Sigmoid colon (tissue), 7 donors: Measurements from ENCODE around the gene GALNS. TPM values are rescaled to one million over a fixed set of nuclear protein-coding genes. Genes with fewer than 3 reads are reported as not detected.

Experiments
- DNase-seq: peaks from one replicate; pipeline ENCODE4 v3.0.0-alpha.2; 2019
- H3K27ac ChIP-seq, 4 donors: fragments of 200-600 bp; sonication (generic); one replicate each; pipeline ENCODE4 v1.5.1; 2016 to 2019; ENCODE audit warnings: mild to moderate bottlenecking in 1 of 4
- H3K27me3 ChIP-seq, 3 donors: fragments of 200-600 bp; sonication (generic); one replicate each; pipeline ENCODE4 v1.5.1; 2019; ENCODE audit warnings: mild to moderate bottlenecking in 1 of 3
- H3K36me3 ChIP-seq, 4 donors: fragments of 200-600 bp; sonication (generic); one replicate each; pipeline ENCODE4 v1.5.1; 2016 to 2019
- H3K4me1 ChIP-seq, 4 donors: fragments of 200-600 bp; sonication (generic); one replicate each; pipeline ENCODE4 v1.5.1; 2017 to 2019
- H3K4me3 ChIP-seq, 4 donors: fragments of 200-600 bp; sonication (generic); one replicate each; pipeline ENCODE4 v1.5.1; 2017 to 2019; ENCODE audit warnings: mild to moderate bottlenecking in 2 of 4, moderate library complexity in 1 of 4
- H3K9me3 ChIP-seq, 4 donors: fragments of 200-600 bp in 3 of 4; sonication (generic) in 3 of 4; one replicate each; pipeline versions ENCODE4 v1.5.1 to v1.6.1; 2013 to 2019
- EP300 ChIP-seq, 4 donors: sonication (generic); formaldehyde crosslinking; IDR thresholded peaks; one replicate each; pipeline ENCODE4 v1.6.1; 2017; ENCODE audit warnings: antibody characterized with exemption in 4 of 4
- POLR2A ChIP-seq, 2 donors: fragments of 450-650 bp; IDR thresholded peaks; one replicate each; pipeline ENCODE4 v1.6.1; 2016; ENCODE audit warnings: antibody characterized with exemption in 2 of 2, mild to moderate bottlenecking in 2 of 2, moderate library complexity in 2 of 2
- POLR2AphosphoS5 ChIP-seq, 4 donors: sonication (generic); formaldehyde crosslinking; IDR thresholded peaks; one replicate each; pipeline ENCODE4 v1.6.1; 2017; ENCODE audit warnings: antibody characterized with exemption in 4 of 4
- WGBS, 2 donors: extraction: QIAGEN DNeasy Blood & Tissue Kit; methylation state at CpG; one replicate each; pipeline ENCODE4 v1.1.7; 2013; 5-methylcytosine and 5-hydroxymethylcytosine counted together
- intact Hi-C: fragments of 100-400 bp; cut with DNase I; formaldehyde crosslinking; loops from one replicate; pipeline ENCODE4 v1.15.1; 2023
- polyA plus RNA-seq, 3 donors: library from polyadenylated mRNA; stranded (reverse); fragments of 200-250 nt; gene quantifications; one replicate each; pipeline ENCODE4 v1.2.3, GENCODE V29; 2013
- total RNA-seq, 4 donors: library from RNA; depleted of rRNA; stranded (reverse); fragments of >200 nt; gene quantifications; one replicate each; pipeline ENCODE4 v1.1.0, GENCODE V29; 2016
- TF ChIP-seq, protein P1 (sequence below), 4 experiments: fragments of 450-650 bp in 3 of 4; fragments of 200-600 bp in 1 of 4; IDR thresholded peaks; one replicate each; pipeline ENCODE4 v1.5.1; 2016 to 2019; ENCODE audit warnings: antibody characterized with exemption in 4 of 4, mild to moderate bottlenecking in 3 of 4, moderate library complexity in 2 of 4
- donor health status: healthy with polysubstance abuse.
- donor health status: Bipolar disorder and iron deficiency.
- donor health status: healthy.

The GALNS gene
- total and polyA plus RNA-seq, 7 donors: 6.2 to 50.4 (median 11.1) TPM

DNA sequence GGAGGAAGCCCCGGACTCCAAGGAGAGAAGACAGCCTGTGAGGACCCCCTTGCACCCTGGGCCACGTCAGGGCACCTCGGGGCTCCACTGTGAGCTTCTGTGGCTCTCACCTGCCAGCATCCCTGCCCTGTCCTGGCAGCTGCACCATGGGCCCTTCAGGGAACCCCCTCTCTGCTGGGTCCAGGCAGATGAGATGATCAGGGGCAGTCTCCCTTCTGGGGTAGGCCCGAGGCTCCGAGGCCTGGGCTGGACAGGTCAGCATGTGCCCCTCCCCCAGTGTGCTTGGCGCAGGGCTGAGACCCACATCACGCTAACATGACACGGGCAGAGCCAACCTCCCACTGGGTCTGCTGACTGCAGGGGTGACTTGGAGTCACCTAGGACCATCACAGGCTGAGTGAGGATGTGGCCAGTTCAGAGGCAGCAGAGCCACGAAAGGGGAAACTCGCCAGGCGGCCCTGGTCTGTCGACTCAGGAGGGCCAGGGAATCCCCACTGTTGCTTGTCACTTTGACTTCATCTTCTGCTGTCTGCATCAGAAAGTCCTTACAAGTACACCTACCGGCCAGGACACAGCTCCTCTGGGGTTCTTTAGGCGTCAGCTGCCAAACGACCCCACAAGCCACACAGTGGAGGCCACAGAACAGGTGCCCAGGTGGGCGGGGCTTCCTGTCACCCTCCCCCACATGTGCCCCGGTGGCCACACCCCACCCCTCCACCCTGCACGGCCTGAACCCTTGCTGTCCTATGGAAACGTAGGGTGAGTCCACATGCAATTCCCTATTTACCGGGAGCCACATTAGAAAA, 2.2 kb downstream of the GALNS start:
- intact Hi-C loops: loop anchor here (5.0 kb wide), 2 partner anchors 117 to 363 kb away; partner anchors contain the start of gene ZNF778
- H3K4me3 ChIP-seq: no peak overlapping the region
- H3K4me1 ChIP-seq: peaks cover 0 to 27% (median 20%) of the 10 kb centered on the region in 4 donors
- H3K9me3 ChIP-seq: no peaks in the 10 kb centered on the region
- H3K27ac ChIP-seq: no peak overlapping the region
- no peaks in the 10 kb centered on the region for H3K27me3 ChIP-seq
- H3K36me3 ChIP-seq: peaks cover 2 to 32% (median 3%) of the 10 kb centered on the region in 4 donors
- TF ChIP-seq, protein P1, sequence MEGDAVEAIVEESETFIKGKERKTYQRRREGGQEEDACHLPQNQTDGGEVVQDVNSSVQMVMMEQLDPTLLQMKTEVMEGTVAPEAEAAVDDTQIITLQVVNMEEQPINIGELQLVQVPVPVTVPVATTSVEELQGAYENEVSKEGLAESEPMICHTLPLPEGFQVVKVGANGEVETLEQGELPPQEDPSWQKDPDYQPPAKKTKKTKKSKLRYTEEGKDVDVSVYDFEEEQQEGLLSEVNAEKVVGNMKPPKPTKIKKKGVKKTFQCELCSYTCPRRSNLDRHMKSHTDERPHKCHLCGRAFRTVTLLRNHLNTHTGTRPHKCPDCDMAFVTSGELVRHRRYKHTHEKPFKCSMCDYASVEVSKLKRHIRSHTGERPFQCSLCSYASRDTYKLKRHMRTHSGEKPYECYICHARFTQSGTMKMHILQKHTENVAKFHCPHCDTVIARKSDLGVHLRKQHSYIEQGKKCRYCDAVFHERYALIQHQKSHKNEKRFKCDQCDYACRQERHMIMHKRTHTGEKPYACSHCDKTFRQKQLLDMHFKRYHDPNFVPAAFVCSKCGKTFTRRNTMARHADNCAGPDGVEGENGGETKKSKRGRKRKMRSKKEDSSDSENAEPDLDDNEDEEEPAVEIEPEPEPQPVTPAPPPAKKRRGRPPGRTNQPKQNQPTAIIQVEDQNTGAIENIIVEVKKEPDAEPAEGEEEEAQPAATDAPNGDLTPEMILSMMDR (IDR thresholded peaks at IDR 0.05): no peak
- TF ChIP-seq EP300 (IDR thresholded peaks at IDR 0.05) (no peak), POLR2AphosphoS5 (IDR thresholded peaks at IDR 0.05) (no peak), POLR2A (IDR thresholded peaks at IDR 0.05) (no peak)
- no peak for DNase-seq
- 54 to 66% methylated on average over 20 of the region's 20 CpGs for WGBS, 2 donors

DNA sequence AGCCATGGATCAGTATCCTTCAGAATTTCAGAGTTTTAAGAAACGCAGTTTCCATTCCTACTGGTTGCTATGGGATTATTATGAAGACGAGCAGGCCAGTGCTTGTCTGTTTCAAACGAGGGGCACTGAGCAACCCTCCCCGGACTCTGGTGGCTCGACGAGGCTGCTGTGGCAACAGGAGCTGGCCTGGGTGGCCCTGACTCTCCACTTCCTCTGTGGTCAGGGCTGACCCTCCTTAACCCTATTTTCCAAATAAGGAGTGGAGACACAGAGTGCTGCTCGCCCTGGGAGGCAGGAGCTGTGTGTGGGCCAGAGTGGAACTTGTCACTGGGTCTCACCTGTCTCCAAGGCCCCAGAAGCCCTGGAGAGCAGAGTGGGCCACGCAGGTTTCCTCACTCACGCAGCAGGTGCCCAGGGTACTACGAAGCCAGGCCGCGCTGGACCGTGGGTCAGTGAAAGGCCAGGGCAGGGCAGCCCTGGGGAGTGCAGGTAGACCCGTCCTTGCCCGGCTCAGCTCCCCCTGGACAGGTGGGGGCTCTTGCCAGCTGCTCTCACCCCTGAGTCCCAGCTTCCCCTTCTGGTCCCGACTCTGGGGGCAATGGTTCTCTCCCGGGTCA, 3.3 kb downstream of the GALNS start:
- H3K4me3 ChIP-seq: no peak overlapping the region
- no peak for DNase-seq
- no peaks in the 10 kb centered on the region for H3K27me3 ChIP-seq
- peaks cover 0 to 24% (median 19%) of the 10 kb centered on the region in 4 donors for H3K4me1 ChIP-seq
- H3K9me3 ChIP-seq: no peaks in the 10 kb centered on the region
- WGBS, 2 donors: 84 to 89% methylated on average over 17 of the region's 17 CpGs
- intact Hi-C loops: no loop called here
- peaks cover 0 to 26% (median 2%) of the 10 kb centered on the region in 4 donors for H3K36me3 ChIP-seq
- no peak for TF ChIP-seq POLR2AphosphoS5 (IDR thresholded peaks at IDR 0.05)
- TF ChIP-seq EP300 (IDR thresholded peaks at IDR 0.05): no peak
- TF ChIP-seq, protein P1 (IDR thresholded peaks at IDR 0.05): no peak
- TF ChIP-seq POLR2A (IDR thresholded peaks at IDR 0.05): no peak
- H3K27ac ChIP-seq: no peak overlapping the region

DNA sequence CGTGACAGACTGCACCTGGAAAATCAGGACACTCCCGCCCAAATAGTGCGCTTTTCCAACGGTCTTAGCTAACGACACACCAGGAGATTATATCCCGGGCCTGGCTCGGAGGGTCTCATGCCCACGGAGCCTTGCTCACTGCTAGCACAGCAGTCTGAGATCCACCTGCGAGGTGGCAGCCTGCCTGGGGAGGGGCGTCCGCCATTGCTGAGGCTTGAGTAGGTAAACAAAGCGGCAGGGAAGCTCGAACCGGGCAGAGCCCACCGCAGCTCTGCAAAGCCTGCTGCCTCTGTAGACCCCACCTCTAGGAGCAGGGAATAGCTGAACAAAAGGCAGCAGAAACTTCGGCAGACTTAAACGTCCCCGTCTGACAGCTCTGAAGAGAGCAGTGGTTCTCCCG, 5.1 kb downstream of the GALNS start:
- Histone ChIP-seq H3K4me3 (no peak overlapping the region), H3K27ac (no peak overlapping the region), H3K9me3 (no peaks in the 10 kb centered on the region), H3K27me3 (no peaks in the 10 kb centered on the region), H3K36me3 (peaks cover 0 to 36% (median 2%) of the 10 kb centered on the region in 4 donors), H3K4me1 (peaks cover 0 to 14% (median 11%) of the 10 kb centered on the region in 4 donors)
- DNase-seq: no peak
- 92 to 96% methylated on average over 19 of the region's 19 CpGs for WGBS, 2 donors
- TF ChIP-seq, protein P1 (IDR thresholded peaks at IDR 0.05): no peak
- TF ChIP-seq EP300 (IDR thresholded peaks at IDR 0.05) (no peak), POLR2A (IDR thresholded peaks at IDR 0.05) (no peak), POLR2AphosphoS5 (IDR thresholded peaks at IDR 0.05) (no peak)
- intact Hi-C loops: no loop called here

DNA sequence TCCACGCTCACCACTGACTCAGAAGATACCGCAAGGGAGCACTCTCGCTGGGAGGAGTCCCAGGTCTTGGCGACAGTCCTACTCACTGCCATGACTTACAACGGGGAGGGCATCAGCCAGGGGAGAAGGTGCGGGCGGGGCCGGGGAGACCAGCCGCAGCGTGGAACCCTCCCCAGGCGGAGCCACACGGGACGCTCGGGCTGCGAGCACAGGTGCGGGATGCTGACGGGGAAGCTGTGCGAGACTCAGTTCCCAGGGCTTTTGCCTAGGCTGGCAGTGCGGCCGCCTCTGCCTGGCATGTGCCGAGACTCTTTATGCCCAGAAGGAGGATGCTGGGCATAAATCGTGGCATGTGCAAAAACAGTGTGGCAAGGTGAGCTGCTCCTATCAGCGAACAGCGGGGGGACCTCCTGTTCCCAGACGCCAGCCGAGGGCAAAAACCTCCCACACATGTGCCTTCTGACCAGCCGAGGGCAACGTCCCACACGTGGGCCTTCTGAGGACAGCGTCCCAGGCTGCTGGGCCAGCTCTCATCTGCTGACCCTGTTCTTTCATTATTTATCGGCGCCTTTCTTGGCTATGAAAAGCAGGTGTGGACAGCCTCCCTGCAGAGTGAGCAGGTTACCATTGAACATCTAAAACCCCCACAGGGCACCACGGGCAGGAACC, 6.1 kb downstream of the GALNS start:
- H3K27ac ChIP-seq: no peak overlapping the region
- H3K36me3 ChIP-seq: peaks cover 0 to 36% (median 2%) of the 10 kb centered on the region in 4 donors
- H3K4me3 ChIP-seq: no peak overlapping the region
- peaks cover 0 to 6% (median 4%) of the 10 kb centered on the region in 4 donors for H3K4me1 ChIP-seq
- no peaks in the 10 kb centered on the region for H3K9me3 ChIP-seq
- H3K27me3 ChIP-seq: no peaks in the 10 kb centered on the region
- intact Hi-C loops: no loop called here
- 93 to 96% methylated on average over 33 of the region's 33 CpGs for WGBS, 2 donors
- DNase-seq: no peak
- TF ChIP-seq POLR2A (IDR thresholded peaks at IDR 0.05) (no peak), EP300 (IDR thresholded peaks at IDR 0.05) (no peak), POLR2AphosphoS5 (IDR thresholded peaks at IDR 0.05) (no peak)
- TF ChIP-seq, protein P1 (IDR thresholded peaks at IDR 0.05): no peak
